Skin epidermis (tissue), 12 donors: ENCODE measurements around the gene ZNF790.

Source experiments
- H3K27ac ChIP-seq, 21 experiments: fragments of 200-600 bp; sonication (generic) in 11 of 21; one replicate each; pipeline ENCODE4 v1.5.0; 2020; ENCODE audit warnings: mild to moderate bottlenecking in 3 of 21, inconsistent platforms in 2 of 21, moderate library complexity in 2 of 21
- H3K4me3 ChIP-seq, 7 experiments: fragments of 200-600 bp; sonication (generic) in 2 of 7; one replicate each; pipeline ENCODE4 v1.5.0; 2020; ENCODE audit warnings: inconsistent platforms in 2 of 7, mild to moderate bottlenecking in 2 of 7, moderate library complexity in 1 of 7

Gene ZNF790

DNA sequence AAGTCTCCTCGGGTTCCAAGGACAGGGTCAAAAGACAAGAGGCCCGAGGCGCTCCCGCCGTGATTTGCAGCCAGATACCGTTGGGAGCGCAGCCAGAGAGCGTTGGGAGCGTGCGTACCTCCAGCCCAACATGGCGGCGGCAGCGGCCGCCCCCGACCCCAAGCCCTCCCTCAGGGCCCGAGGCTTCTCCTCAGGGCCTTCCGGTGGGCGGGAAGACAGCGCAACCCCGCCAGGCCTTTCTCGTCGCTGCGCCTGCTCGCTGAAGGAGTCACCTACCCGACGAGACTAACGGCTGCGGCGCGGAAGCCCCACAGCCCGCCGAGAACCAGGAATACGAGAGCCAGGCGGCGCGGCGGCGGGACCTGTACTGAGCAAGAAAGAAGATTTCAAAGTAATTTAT is 62.4 kb downstream of the ZNF790 start:
- H3K27ac ChIP-seq = peak overlapping the region in 3 of 21 experiments; percentile 31 to 44 (median 43)

GRCh38 chr19:36773223-36773579 is 65.0 kb downstream of the ZNF790 start:
- Histone ChIP-seq H3K4me3 (peak overlapping the region; percentile 64 to 84 (median 77)), H3K27ac (peak overlapping the region in 14 of 21 experiments; percentile 62 to 90 (median 80))

More for the DNA sequence above, 62.4 kb downstream of the ZNF790 start:
- peak overlapping the region in 4 of 7 experiments; percentile 15 to 42 (median 31) for H3K4me3 ChIP-seq

DNA sequence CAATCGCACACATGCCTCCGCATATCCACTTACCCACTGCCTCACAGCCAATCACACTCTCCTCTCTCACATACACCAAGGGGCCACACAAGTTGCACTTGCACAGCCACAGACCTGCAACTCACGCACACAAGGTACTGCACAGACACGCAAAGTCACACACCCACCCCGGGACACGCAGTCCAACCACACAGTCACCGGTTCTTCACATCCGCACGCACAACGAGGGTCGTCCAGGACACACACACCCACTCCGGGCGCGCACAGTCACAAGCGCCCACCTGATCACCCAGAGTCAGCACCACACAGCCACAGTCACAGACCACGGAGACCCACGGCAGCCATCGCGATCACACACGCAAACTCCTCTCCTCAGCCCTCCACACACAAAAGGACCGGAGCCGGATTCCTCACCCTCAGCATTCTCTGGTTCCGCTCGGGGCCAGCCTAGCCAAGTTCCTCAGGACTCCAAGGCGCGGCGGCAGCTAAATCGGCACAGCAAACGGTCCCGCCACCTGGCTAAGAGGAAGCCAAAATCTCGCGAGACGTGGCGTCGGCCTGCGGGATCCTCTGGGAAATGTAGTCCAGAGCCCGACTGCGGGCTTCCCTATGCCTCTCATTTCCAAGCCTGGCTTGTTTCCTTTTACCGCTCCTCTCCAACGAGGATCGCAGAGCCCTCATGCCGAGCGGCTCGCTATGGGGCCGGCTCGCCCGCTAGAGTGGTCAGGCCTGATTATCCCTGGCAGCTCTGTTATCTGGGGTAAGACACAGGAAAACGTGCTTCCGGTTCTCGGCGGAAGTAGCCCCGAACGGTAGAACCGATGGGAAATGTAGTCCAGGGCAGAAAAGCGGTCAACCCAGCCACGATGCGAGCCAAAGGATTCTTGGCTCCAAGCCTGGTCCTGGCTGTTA is 65.6 kb downstream of the ZNF790 start, which contains the start of gene ZNF850:
ZNF850 (minus strand) TSS at position 497 of the 912 bp plus-strand sequence. CDS start 10,201 bp downstream, outside the sequence.
- H3K4me3 ChIP-seq = peak within 1 kb of the TSS; percentile 64 to 84 (median 77)
- H3K27ac ChIP-seq = peak within 1 kb of the TSS; percentile 7 to 90 (median 78)

DNA sequence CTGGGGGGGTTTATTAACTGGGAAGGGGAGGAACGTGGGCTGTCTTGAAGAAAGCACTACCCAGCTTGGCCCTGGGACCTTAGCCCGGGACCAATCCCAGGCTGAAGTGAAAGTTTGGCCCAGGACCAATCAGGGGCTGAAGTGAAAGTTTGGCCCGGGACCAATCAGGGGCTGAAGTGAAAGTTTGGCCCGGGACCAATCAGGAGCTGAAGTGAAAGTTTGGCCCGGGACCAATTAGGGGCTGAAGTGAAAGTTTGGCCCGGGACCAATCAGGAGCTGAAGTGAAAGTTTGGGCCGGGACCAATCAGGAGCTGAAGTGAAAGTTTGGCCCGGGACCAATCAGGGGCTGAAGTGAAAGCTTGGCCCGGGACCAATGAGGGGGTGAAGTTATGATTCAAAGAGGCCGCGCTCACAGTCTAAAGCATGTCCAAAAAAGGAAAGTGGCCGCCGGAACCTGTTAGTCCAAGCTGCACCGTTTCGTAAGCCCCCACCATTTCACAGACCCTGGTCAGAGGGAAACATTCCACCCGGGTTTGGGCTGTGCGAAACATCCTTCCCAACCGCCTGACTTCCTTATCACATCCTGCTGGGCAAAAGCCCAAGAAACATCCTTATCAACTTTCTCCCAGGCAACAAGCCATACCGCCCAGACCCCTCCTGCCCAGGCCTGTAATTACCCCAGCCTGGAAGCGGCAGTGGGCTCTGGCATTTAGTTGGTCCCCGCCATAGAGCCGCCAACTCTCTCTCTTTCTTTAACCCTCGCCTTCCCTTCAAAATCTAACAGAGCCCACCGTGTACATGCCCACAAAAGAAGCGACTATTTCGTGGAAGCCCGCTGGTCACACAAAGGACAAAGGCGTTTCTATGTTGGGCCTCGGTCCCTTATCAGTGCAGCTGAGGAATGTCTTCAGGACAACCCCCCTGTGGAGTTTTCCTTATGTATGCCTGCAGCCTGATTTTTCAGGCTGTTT is 66.6 kb downstream of the ZNF790 start:
- H3K4me3 ChIP-seq = peak overlapping the region; percentile 64 to 84 (median 77)

More for the DNA sequence above, 66.6 kb downstream of the ZNF790 start:
- H3K27ac ChIP-seq = peak overlapping the region in 17 of 21 experiments; percentile 28 to 90 (median 80)
